HG03521 (cell line): ENCODE results near the gene LDLRAD3.

Source experiments
- ATAC-seq: cut with Tn5 transposase; IDR thresholded peaks from one replicate; pipeline ENCODE4 v1.9.1; 2021; ENCODE audit warnings: mild to moderate bottlenecking, moderate library complexity; ENCODE audit not compliant: unreplicated experiment

The LDLRAD3 gene

GRCh38 chr11:36126678-36127077, 182.8 kb downstream of the LDLRAD3 start:
- no peak for ATAC-seq

GRCh38 chr11:36127550-36127949, 183.7 kb downstream of the LDLRAD3 start:
- ATAC-seq, result no peak

- ATAC-seq, result no peak
Measured at GRCh38 chr11:36129955-36130354, 186.1 kb downstream of the LDLRAD3 start.

GRCh38 chr11:36130401-36130800, 186.5 kb downstream of the LDLRAD3 start:
- ATAC-seq, result no peak

GRCh38 chr11:36131721-36132397, 188.0 kb downstream of the LDLRAD3 start:
- ATAC-seq, result no peak

- no peak for ATAC-seq
Measured at GRCh38 chr11:36132940-36133339, 189.1 kb downstream of the LDLRAD3 start.

- no peak for ATAC-seq
Measured at GRCh38 chr11:36135076-36135475, 191.2 kb downstream of the LDLRAD3 start.

GRCh38 chr11:36139767-36140166, 195.9 kb downstream of the LDLRAD3 start:
- ATAC-seq, result no peak

- no peak for ATAC-seq
Measured at GRCh38 chr11:36141196-36141953, 197.5 kb downstream of the LDLRAD3 start.

GRCh38 chr11:36141956-36142355, 198.1 kb downstream of the LDLRAD3 start:
- ATAC-seq, result no peak

GRCh38 chr11:36142439-36142838, 198.6 kb downstream of the LDLRAD3 start:
- ATAC-seq, result no peak

GRCh38 chr11:36142879-36143278, 199.0 kb downstream of the LDLRAD3 start:
- ATAC-seq, result no peak

- no peak for ATAC-seq
Measured at GRCh38 chr11:36146437-36146836, 202.6 kb downstream of the LDLRAD3 start.

GRCh38 chr11:36147491-36147890, 203.6 kb downstream of the LDLRAD3 start:
- no peak for ATAC-seq

- ATAC-seq, result no peak
Measured at GRCh38 chr11:36148701-36149100, 204.8 kb downstream of the LDLRAD3 start.

- peak; percentile 64 for ATAC-seq
Measured at GRCh38 chr11:36149538-36150242, 205.8 kb downstream of the LDLRAD3 start.

GRCh38 chr11:36150986-36151385, 207.1 kb downstream of the LDLRAD3 start:
- ATAC-seq, result no peak

- ATAC-seq, result no peak
Measured at GRCh38 chr11:36151933-36152580, 208.2 kb downstream of the LDLRAD3 start.

- no peak for ATAC-seq
Measured at GRCh38 chr11:36153551-36153950, 209.7 kb downstream of the LDLRAD3 start.

- no peak for ATAC-seq
Measured at GRCh38 chr11:36155124-36155561, 211.3 kb downstream of the LDLRAD3 start.

- ATAC-seq, result no peak
Measured at GRCh38 chr11:36155770-36156160, 211.9 kb downstream of the LDLRAD3 start.
